GM04503 (cell line): ENCODE data around the gene LMX1A.

ENCODE experiments used
- DNase-seq: peaks from one replicate; pipeline ENCODE4 v3.0.0-alpha.2; 2012; ENCODE audit warnings: low read depth

The LMX1A gene

GRCh38 chr1:165367375-165367993 is 11.0 kb upstream of the LMX1A start:
- no peak for DNase-seq

- DNase-seq = no peak
These were observed 8.8 kb upstream of the LMX1A start for GRCh38 chr1:165365341-165365740.

GRCh38 chr1:165364568-165365133 is 8.1 kb upstream of the LMX1A start:
- DNase-seq = no peak

- DNase-seq = no peak
These were observed 361 bp upstream of the LMX1A start for GRCh38 chr1:165356876-165357275.

GRCh38 chr1:165355139-165355976 is 1.2 kb downstream of the LMX1A start:
- no peak for DNase-seq

- DNase-seq = no peak
These were observed 1.8 kb downstream of the LMX1A start for GRCh38 chr1:165354739-165355138.

GRCh38 chr1:165353731-165354671 is 2.5 kb downstream of the LMX1A start:
- DNase-seq = no peak

GRCh38 chr1:165352442-165353293 is 3.8 kb downstream of the LMX1A start:
- DNase-seq = no peak

- DNase-seq = no peak
These were observed 4.6 kb downstream of the LMX1A start for GRCh38 chr1:165351863-165352441.

GRCh38 chr1:165350840-165351239 is 5.7 kb downstream of the LMX1A start:
- DNase-seq = no peak

GRCh38 chr1:165345502-165345901 is 11.0 kb downstream of the LMX1A start:
- no peak for DNase-seq

GRCh38 chr1:165344736-165345135 is 11.8 kb downstream of the LMX1A start:
- DNase-seq = no peak

- no peak for DNase-seq
These were observed 12.3 kb downstream of the LMX1A start for GRCh38 chr1:165344198-165344597.

- no peak for DNase-seq
These were observed 13.9 kb downstream of the LMX1A start for GRCh38 chr1:165342587-165342986.

GRCh38 chr1:165342168-165342567 is 14.3 kb downstream of the LMX1A start:
- no peak for DNase-seq

- DNase-seq = no peak
These were observed 17.4 kb downstream of the LMX1A start for GRCh38 chr1:165339164-165339563.

GRCh38 chr1:165330483-165330882 is 26.0 kb downstream of the LMX1A start:
- no peak for DNase-seq

- no peak for DNase-seq
These were observed 27.4 kb downstream of the LMX1A start for GRCh38 chr1:165329104-165329503.

- no peak for DNase-seq
These were observed 28.4 kb downstream of the LMX1A start for GRCh38 chr1:165328136-165328535.

- no peak for DNase-seq
These were observed 29.0 kb downstream of the LMX1A start for GRCh38 chr1:165327538-165327937.
